Measurements from ENCODE around the gene LRRC25.
A peak's percentile ranks its signal among the peaks of the same experiment; 100 is the strongest.
"Not testable (repeated sequence)": the region's sequence is repeated elsewhere in the genome, so short reads cannot be mapped to it uniquely, and the experiment has no call there.

The LRRC25 gene

GRCh38 chr19:18416778-18417249, 19.4 kb upstream of the LRRC25 start:
- H3K4me1 ChIP-seq (ENCODE audit: insufficient read depth, low read length): peaks cover 52% of the 10 kb centered on the region
- H3K27me3 ChIP-seq (ENCODE audit: insufficient read depth, low read length): no peaks in the 10 kb centered on the region

GRCh38 chr19:18415178-18415867, 17.9 kb upstream of the LRRC25 start:
- Histone ChIP-seq H2AFZ (ENCODE audit: low read depth, low read length) (no peak overlapping the region), H3K27me3 (ENCODE audit: insufficient read depth, low read length) (no peaks in the 10 kb centered on the region)

More at GRCh38 chr19:18416778-18417249, 19.4 kb upstream of the LRRC25 start:
- H3K4me3 ChIP-seq (ENCODE audit: low read length): peak overlapping the region; percentile 40
- H3K36me3 ChIP-seq (ENCODE audit: insufficient read depth, low read length): no peaks in the 10 kb centered on the region
- H3K9me3 ChIP-seq (ENCODE audit: low read length): no peaks in the 10 kb centered on the region
- H2AFZ ChIP-seq (ENCODE audit: low read depth, low read length): peak overlapping the region; percentile 66

GRCh38 chr19:18414504-18415177, 17.2 kb upstream of the LRRC25 start:
- H3K36me3 ChIP-seq (ENCODE audit: insufficient read depth, low read length): no peaks in the 10 kb centered on the region
- H3K4me1 ChIP-seq (ENCODE audit: insufficient read depth, low read length): peaks cover 46% of the 10 kb centered on the region
- no peak overlapping the region for H3K4me3 ChIP-seq (ENCODE audit: low read length)
- no peak overlapping the region for H2AFZ ChIP-seq (ENCODE audit: low read depth, low read length)
- no peaks in the 10 kb centered on the region for H3K27me3 ChIP-seq (ENCODE audit: insufficient read depth, low read length)
- H3K9me3 ChIP-seq (ENCODE audit: low read length): no peaks in the 10 kb centered on the region

More at GRCh38 chr19:18415178-18415867, 17.9 kb upstream of the LRRC25 start:
- Histone ChIP-seq H3K4me3 (ENCODE audit: low read length) (no peak overlapping the region), H3K4me1 (ENCODE audit: insufficient read depth, low read length) (peaks cover 47% of the 10 kb centered on the region), H3K36me3 (ENCODE audit: insufficient read depth, low read length) (no peaks in the 10 kb centered on the region), H3K9me3 (ENCODE audit: low read length) (no peaks in the 10 kb centered on the region)

- H2AFZ ChIP-seq (ENCODE audit: low read depth, low read length): no peak overlapping the region
- no peak overlapping the region for H3K4me3 ChIP-seq (ENCODE audit: low read length)
- H3K9me3 ChIP-seq (ENCODE audit: low read length): no peaks in the 10 kb centered on the region
- H3K27me3 ChIP-seq (ENCODE audit: insufficient read depth, low read length): no peaks in the 10 kb centered on the region
- H3K36me3 ChIP-seq (ENCODE audit: insufficient read depth, low read length): no peaks in the 10 kb centered on the region
- H3K4me1 ChIP-seq (ENCODE audit: insufficient read depth, low read length): peaks cover 33% of the 10 kb centered on the region
Observed at GRCh38 chr19:18412610-18413239, 15.3 kb upstream of the LRRC25 start.

- Histone ChIP-seq H3K4me1 (ENCODE audit: insufficient read depth, low read length) (peaks cover 3% of the 10 kb centered on the region), H3K27me3 (ENCODE audit: insufficient read depth, low read length) (no peaks in the 10 kb centered on the region), H2AFZ (ENCODE audit: low read depth, low read length) (no peak overlapping the region), H3K4me3 (ENCODE audit: low read length) (no peak overlapping the region), H3K36me3 (ENCODE audit: insufficient read depth, low read length) (no peaks in the 10 kb centered on the region), H3K9me3 (ENCODE audit: low read length) (no peaks in the 10 kb centered on the region)
Observed at GRCh38 chr19:18408053-18408476, 10.6 kb upstream of the LRRC25 start.

GRCh38 chr19:18406749-18407148, 9.3 kb upstream of the LRRC25 start:
- Histone ChIP-seq H3K27me3 (ENCODE audit: insufficient read depth, low read length) (no peaks in the 10 kb centered on the region), H3K4me1 (ENCODE audit: insufficient read depth, low read length) (peaks cover 3% of the 10 kb centered on the region), H3K4me3 (ENCODE audit: low read length) (no peak overlapping the region), H3K36me3 (ENCODE audit: insufficient read depth, low read length) (no peaks in the 10 kb centered on the region), H3K9me3 (ENCODE audit: low read length) (no peaks in the 10 kb centered on the region), H2AFZ (ENCODE audit: low read depth, low read length) (no peak overlapping the region)

- H3K9me3 ChIP-seq (ENCODE audit: low read length); H3K27me3 ChIP-seq (ENCODE audit: insufficient read depth, low read length); H3K4me1 ChIP-seq (ENCODE audit: insufficient read depth, low read length); H2AFZ ChIP-seq (ENCODE audit: low read depth, low read length); H3K4me3 ChIP-seq (ENCODE audit: low read length); H3K36me3 ChIP-seq (ENCODE audit: insufficient read depth, low read length): not testable (repeated sequence)
Observed at GRCh38 chr19:18405754-18406153, 8.3 kb upstream of the LRRC25 start.

GRCh38 chr19:18402455-18403248, 5.2 kb upstream of the LRRC25 start:
- H3K9me3 ChIP-seq (ENCODE audit: low read length); H3K27me3 ChIP-seq (ENCODE audit: insufficient read depth, low read length); H2AFZ ChIP-seq (ENCODE audit: low read depth, low read length); H3K4me3 ChIP-seq (ENCODE audit: low read length); H3K4me1 ChIP-seq (ENCODE audit: insufficient read depth, low read length); H3K36me3 ChIP-seq (ENCODE audit: insufficient read depth, low read length): not testable (repeated sequence)

- Histone ChIP-seq H3K4me1 (ENCODE audit: insufficient read depth, low read length) (peaks cover 7% of the 10 kb centered on the region), H3K27me3 (ENCODE audit: insufficient read depth, low read length) (peaks cover 3% of the 10 kb centered on the region), H2AFZ (ENCODE audit: low read depth, low read length) (no peak overlapping the region), H3K36me3 (ENCODE audit: insufficient read depth, low read length) (no peaks in the 10 kb centered on the region), H3K9me3 (ENCODE audit: low read length) (no peaks in the 10 kb centered on the region), H3K4me3 (ENCODE audit: low read length) (no peak overlapping the region)
Observed at GRCh38 chr19:18401580-18402112, 4.2 kb upstream of the LRRC25 start.

- Histone ChIP-seq H3K4me1 (ENCODE audit: insufficient read depth, low read length) (peaks cover 7% of the 10 kb centered on the region), H3K4me3 (ENCODE audit: low read length) (no peak overlapping the region), H2AFZ (ENCODE audit: low read depth, low read length) (no peak overlapping the region), H3K9me3 (ENCODE audit: low read length) (no peaks in the 10 kb centered on the region), H3K36me3 (ENCODE audit: insufficient read depth, low read length) (no peaks in the 10 kb centered on the region), H3K27me3 (ENCODE audit: insufficient read depth, low read length) (peaks cover 3% of the 10 kb centered on the region)
Observed at GRCh38 chr19:18399008-18399407, 1.6 kb upstream of the LRRC25 start.

GRCh38 chr19:18396471-18397241, 766 bp downstream of the LRRC25 start:
- Histone ChIP-seq H3K27me3 (ENCODE audit: insufficient read depth, low read length) (peaks cover 3% of the 10 kb centered on the region), H3K36me3 (ENCODE audit: insufficient read depth, low read length) (no peaks in the 10 kb centered on the region), H3K9me3 (ENCODE audit: low read length) (no peaks in the 10 kb centered on the region), H3K4me3 (ENCODE audit: low read length) (no peak overlapping the region), H2AFZ (ENCODE audit: low read depth, low read length) (no peak overlapping the region), H3K4me1 (ENCODE audit: insufficient read depth, low read length) (peaks cover 7% of the 10 kb centered on the region)

- Histone ChIP-seq H3K4me3 (ENCODE audit: low read length) (no peak overlapping the region), H3K36me3 (ENCODE audit: insufficient read depth, low read length) (no peaks in the 10 kb centered on the region), H3K4me1 (ENCODE audit: insufficient read depth, low read length) (peaks cover 7% of the 10 kb centered on the region), H3K27me3 (ENCODE audit: insufficient read depth, low read length) (peaks cover 3% of the 10 kb centered on the region), H3K9me3 (ENCODE audit: low read length) (no peaks in the 10 kb centered on the region), H2AFZ (ENCODE audit: low read depth, low read length) (no peak overlapping the region)
Observed at GRCh38 chr19:18393836-18394235, 3.6 kb downstream of the LRRC25 start.
